Spleen (tissue), 11 donors: ENCODE measurements around the gene RIPOR3. TPM values are rescaled to one million over a fixed set of nuclear protein-coding genes. Genes with fewer than 3 reads are reported as not detected.
A peak's percentile ranks its signal among the peaks of the same experiment; 100 is the strongest.

Source experiments
- DNase-seq: peaks from one replicate; pipeline ENCODE4 v3.0.0-alpha.2; 2020
- H3K27ac ChIP-seq, 8 donors: fragments of 200-600 bp; sonication (generic) in 7 of 8; 1 replicate in 4 of 8; 2 replicates in 4 of 8; pipeline versions ENCODE4 v1.5.0 to v1.8.0; 2016 to 2021; ENCODE audit warnings: inconsistent platforms in 4 of 8, mild to moderate bottlenecking in 4 of 8, moderate library complexity in 1 of 8
- H3K27me3 ChIP-seq, 7 donors: fragments of 200-600 bp; sonication (generic) in 6 of 7; replicated peaks in 1 of 7; 1 replicate in 4 of 7; 2 replicates in 3 of 7; pipeline versions ENCODE4 v1.5.0 to v1.8.0; 2016 to 2021; ENCODE audit warnings: inconsistent platforms in 3 of 7, mild to moderate bottlenecking in 1 of 7
- H3K36me3 ChIP-seq, 6 donors: fragments of 200-600 bp; sonication (generic) in 5 of 6; 1 replicate in 4 of 6; 2 replicates in 2 of 6; pipeline versions ENCODE4 v1.5.0 to v1.8.0; 2016 to 2021; ENCODE audit warnings: inconsistent platforms in 2 of 6
- H3K4me1 ChIP-seq, 6 donors: fragments of 200-600 bp; sonication (generic) in 5 of 6; 1 replicate in 3 of 6; 2 replicates in 3 of 6; pipeline versions ENCODE4 v1.5.0 to v1.8.0; 2016 to 2021; ENCODE audit warnings: inconsistent platforms in 3 of 6
- H3K4me3 ChIP-seq, 8 donors: fragments of 200-600 bp; sonication (generic) in 7 of 8; 1 replicate in 4 of 8; 2 replicates in 4 of 8; pipeline versions ENCODE4 v1.5.0 to v1.8.0; 2016 to 2021; ENCODE audit warnings: inconsistent platforms in 4 of 8, mild to moderate bottlenecking in 4 of 8, moderate library complexity in 2 of 8
- H3K9me3 ChIP-seq, 8 donors: fragments of 200-600 bp; sonication (generic) in 7 of 8; 1 replicate in 4 of 8; 2 replicates in 4 of 8; pipeline versions ENCODE4 v1.5.0 to v1.8.0; 2016 to 2021; ENCODE audit warnings: inconsistent platforms in 4 of 8
- POLR2A ChIP-seq, 3 donors: fragments of 450-650 bp; IDR thresholded peaks; one replicate each; pipeline ENCODE4 v1.5.1; 2017; ENCODE audit warnings: antibody characterized with exemption in 3 of 3, mild to moderate bottlenecking in 1 of 3
- POLR2AphosphoS5 ChIP-seq, 3 donors: sonication (generic); formaldehyde crosslinking; IDR thresholded peaks; one replicate each; pipeline ENCODE4 v1.5.1; 2017; ENCODE audit warnings: antibody characterized with exemption in 3 of 3
- WGBS, 5 donors: extraction: QIAGEN DNeasy Blood & Tissue Kit in 3 of 5; methylation state at CpG; one replicate each; pipeline versions ENCODE4 v1.1.5 to v1.1.7; 2013 to 2018; 5-methylcytosine and 5-hydroxymethylcytosine counted together
- intact Hi-C: fragments of 100-400 bp; cut with DNase I; formaldehyde crosslinking; loops from one replicate; pipeline ENCODE4 v1.15.0; 2023; ENCODE audit warnings: low total_unique reads
- polyA plus RNA-seq, 3 donors: library from polyadenylated mRNA; stranded (reverse); fragments of 200-250 nt; gene quantifications; one replicate each; pipeline ENCODE4 v1.2.1, GENCODE V29; 2013
- total RNA-seq, 7 donors: library from RNA; depleted of rRNA in 3 of 7; stranded (reverse); fragments of >200 nt in 3 of 7; fragmentation: NEBNext Ultra II Directional in 4 of 7; extraction: Animal tissue kit (Norgen Biotek cat#: 25700) in 4 of 7; gene quantifications; one replicate each; pipeline versions ENCODE4 v1.1.0 to v1.2.1, GENCODE V29; 2016 to 2021
- TF ChIP-seq, protein P1 (sequence below), 11 experiments: fragments of 200-600 bp in 7 of 11; fragments of 450-650 bp in 4 of 11; sonication (generic) in 4 of 11; IDR thresholded peaks in 8 of 11; conservative IDR thresholded peaks in 3 of 11; 1 replicate in 7 of 11; 2 replicates in 4 of 11; pipeline versions ENCODE4 v1.4.0 to v1.8.0; 2016 to 2021; ENCODE audit warnings: antibody characterized with exemption in 11 of 11, inconsistent platforms in 4 of 11, mild to moderate bottlenecking in 1 of 11
- donor health status: healthy with polysubstance abuse.
- donor health status: DM: no; HTN: no; CAD: no; lungs with moderate emphysema.
- donor health status: DM: no; HTN: no; CAD: no.
- donor health status: Bipolar disorder and iron deficiency.
- donor health status: healthy.
- donor health status: DM: no; HTN: no; CAD: no.
- donor health status: DM: yes; HTN: yes; CAD: no.

RIPOR3 gene
- total and polyA plus RNA-seq, 10 donors: 6.0 to 22.8 (median 13.1) TPM

DNA sequence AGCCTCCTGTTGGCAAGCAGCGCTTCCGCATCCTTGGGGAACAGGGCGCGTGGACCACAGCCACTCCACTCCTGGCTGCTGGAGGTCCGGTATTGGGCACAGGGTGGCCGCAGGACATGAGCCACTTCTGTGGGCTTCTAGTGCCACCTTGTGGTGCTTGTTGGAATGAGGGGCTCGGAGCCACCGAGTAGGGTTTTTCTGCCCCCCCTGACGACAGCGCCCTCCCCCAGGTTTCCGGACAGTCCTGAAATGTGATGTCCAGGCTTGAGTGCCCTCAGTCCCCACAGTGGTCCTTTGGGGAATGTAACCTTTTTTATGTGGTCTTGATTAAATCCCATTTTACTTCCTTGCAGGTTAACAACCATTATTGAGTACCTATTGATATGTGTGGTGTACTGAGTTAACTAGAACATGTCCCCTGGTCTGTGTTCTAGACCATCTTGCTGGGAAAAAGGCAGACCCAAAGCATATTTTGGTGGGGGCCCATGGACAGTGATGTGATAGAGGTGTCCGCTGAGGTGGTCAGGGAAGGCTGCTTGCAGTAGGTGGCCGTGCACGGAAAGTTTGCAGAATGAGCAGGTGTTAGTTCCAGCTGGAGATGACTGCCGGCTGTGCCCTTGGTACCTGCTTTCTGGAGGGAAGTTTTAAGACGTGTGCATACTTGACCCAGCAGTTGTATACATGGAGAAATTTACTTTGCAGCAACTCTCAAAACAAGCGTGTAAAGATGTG lies 111.2 kb downstream of the RIPOR3 start:
- Histone ChIP-seq H3K36me3 (peaks cover 2 to 100% (median 93%) of the 10 kb centered on the region in 6 donors), H3K27ac (peak overlapping the region in 3 of 8 donors; percentile 1 to 77 (median 15)), H3K9me3 (no peaks in the 10 kb centered on the region), H3K4me3 (no peak overlapping the region), H3K27me3 (no peaks in the 10 kb centered on the region), H3K4me1 (peaks cover 0 to 63% (median 26%) of the 10 kb centered on the region in 6 donors)
- WGBS, 5 donors: 49 to 65% (median 59%) methylated on average over 16 to 17 of the region's 17 CpGs
- peak; percentile 85 for DNase-seq
- intact Hi-C loops: no loop called here
- no peak for TF ChIP-seq POLR2A (IDR thresholded peaks at IDR 0.05)
- TF ChIP-seq POLR2AphosphoS5 (IDR thresholded peaks at IDR 0.05): peak; percentile 66 to 74 (median 67)
- TF ChIP-seq, protein P1, sequence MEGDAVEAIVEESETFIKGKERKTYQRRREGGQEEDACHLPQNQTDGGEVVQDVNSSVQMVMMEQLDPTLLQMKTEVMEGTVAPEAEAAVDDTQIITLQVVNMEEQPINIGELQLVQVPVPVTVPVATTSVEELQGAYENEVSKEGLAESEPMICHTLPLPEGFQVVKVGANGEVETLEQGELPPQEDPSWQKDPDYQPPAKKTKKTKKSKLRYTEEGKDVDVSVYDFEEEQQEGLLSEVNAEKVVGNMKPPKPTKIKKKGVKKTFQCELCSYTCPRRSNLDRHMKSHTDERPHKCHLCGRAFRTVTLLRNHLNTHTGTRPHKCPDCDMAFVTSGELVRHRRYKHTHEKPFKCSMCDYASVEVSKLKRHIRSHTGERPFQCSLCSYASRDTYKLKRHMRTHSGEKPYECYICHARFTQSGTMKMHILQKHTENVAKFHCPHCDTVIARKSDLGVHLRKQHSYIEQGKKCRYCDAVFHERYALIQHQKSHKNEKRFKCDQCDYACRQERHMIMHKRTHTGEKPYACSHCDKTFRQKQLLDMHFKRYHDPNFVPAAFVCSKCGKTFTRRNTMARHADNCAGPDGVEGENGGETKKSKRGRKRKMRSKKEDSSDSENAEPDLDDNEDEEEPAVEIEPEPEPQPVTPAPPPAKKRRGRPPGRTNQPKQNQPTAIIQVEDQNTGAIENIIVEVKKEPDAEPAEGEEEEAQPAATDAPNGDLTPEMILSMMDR (IDR thresholded peaks at IDR 0.05 in 8 of 11, conservative IDR thresholded peaks at IDR 0.05 in 3 of 11): peak; percentile 73 to 89 (median 83)

GRCh38 chr20:50579511-50579910 lies 111.8 kb downstream of the RIPOR3 start:
- Histone ChIP-seq H3K36me3 (peaks cover 2 to 100% (median 96%) of the 10 kb centered on the region in 6 donors), H3K9me3 (no peaks in the 10 kb centered on the region)
- DNase-seq: peak; percentile 31

DNA sequence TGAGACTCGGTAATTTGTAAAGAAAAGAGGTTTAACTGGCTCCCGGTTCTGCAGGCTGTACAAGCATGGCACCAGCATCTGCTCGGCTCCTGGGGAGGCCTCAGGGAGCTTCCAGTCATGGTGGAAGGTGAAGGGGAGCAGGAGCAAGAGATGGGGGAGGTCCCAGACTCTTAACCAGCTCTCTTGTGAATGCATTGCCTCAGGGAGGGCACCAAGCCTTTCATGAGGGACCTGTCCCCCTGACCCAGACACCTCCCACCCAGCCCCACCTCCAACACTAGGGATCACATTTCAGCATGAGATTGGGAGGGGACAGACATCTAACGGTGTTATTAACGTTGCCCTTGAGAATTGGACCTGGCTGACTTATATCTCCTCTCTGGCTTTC lies 112.6 kb downstream of the RIPOR3 start:
- Histone ChIP-seq H3K27ac (peak overlapping the region in 1 of 8 donors; percentile 40), H3K27me3 (no peaks in the 10 kb centered on the region), H3K9me3 (no peaks in the 10 kb centered on the region), H3K4me3 (no peak overlapping the region), H3K4me1 (peaks cover 0 to 64% (median 27%) of the 10 kb centered on the region in 6 donors), H3K36me3 (peaks cover 2 to 100% (median 97%) of the 10 kb centered on the region in 6 donors)
- intact Hi-C loops: loop anchor here (5.0 kb wide), 1 partner anchor 386 kb away; the partner anchor contains the start of gene CEBPB
- WGBS, 5 donors: 73 to 81% (median 77%) methylated on average over 5 of the region's 5 CpGs
- TF ChIP-seq, protein P1 (IDR thresholded peaks at IDR 0.05 in 8 of 11, conservative IDR thresholded peaks at IDR 0.05 in 3 of 11): no peak
- TF ChIP-seq POLR2A (IDR thresholded peaks at IDR 0.05): no peak
- TF ChIP-seq POLR2AphosphoS5 (IDR thresholded peaks at IDR 0.05): no peak
- peak; percentile 13 for DNase-seq

More at GRCh38 chr20:50579511-50579910, 111.8 kb downstream of the RIPOR3 start:
- Histone ChIP-seq H3K4me1 (peaks cover 0 to 64% (median 26%) of the 10 kb centered on the region in 6 donors), H3K27me3 (no peaks in the 10 kb centered on the region), H3K4me3 (no peak overlapping the region), H3K27ac (peak overlapping the region in 3 of 8 donors; percentile 1 to 40 (median 15))
- TF ChIP-seq POLR2AphosphoS5 (IDR thresholded peaks at IDR 0.05) (no peak), POLR2A (IDR thresholded peaks at IDR 0.05) (no peak)
- TF ChIP-seq, protein P1 (IDR thresholded peaks at IDR 0.05 in 8 of 11, conservative IDR thresholded peaks at IDR 0.05 in 3 of 11): no peak
- intact Hi-C loops: loop anchor here (5.0 kb wide), 1 partner anchor 387 kb away; the partner anchor contains the start of gene CEBPB
- 75 to 83% (median 78%) methylated on average over 10 of the region's 10 CpGs for WGBS, 5 donors
